H1 (cell line): ENCODE results near the gene NUP210L. TPM values are rescaled to one million over a fixed set of nuclear protein-coding genes. Genes with fewer than 3 reads are reported as not detected.

ENCODE experiments used
- CTCF ChIA-PET: fragments of 300-600 bp; sonication (Branson Sonifier 250); formaldehyde crosslinking; loops from one replicate; lab custom pipeline; 2021; ENCODE audit not compliant: partially characterized antibody; lab: Charles Lee
- POLR2A ChIA-PET: fragments of 300-600 bp; sonication (Branson Sonifier 250); formaldehyde crosslinking; loops from one replicate; lab custom pipeline; 2021; ENCODE audit warnings: inconsistent platforms; ENCODE audit not compliant: partially characterized antibody; lab: Charles Lee
- DNase-seq, 2 experiments: peaks; one replicate each; pipeline versions ENCODE4 v3.0.0 to v3.0.0-alpha.2; 2010 to 2022; ENCODE audit warnings: low spot score in 2 of 2, low read depth in 1 of 2, mixed read lengths in 1 of 2
- FAIRE-seq: peaks from 2 replicates; lab custom pipeline; 2011; peaks lifted over from hg19 to GRCh38; lab: Jason Lieb, UNC
- H2AFZ ChIP-seq: 2 replicates; pipeline ENCODE4 v1.8.1; 2012; ENCODE audit warnings: low read length, inconsistent platforms
- H2AK5ac ChIP-seq: 2 replicates; pipeline ENCODE4 v1.6.1; 2013; ENCODE audit warnings: low read depth, low read length
- H2BK120ac ChIP-seq: replicated peaks from 2 replicates; pipeline ENCODE3; 2013; ENCODE audit warnings: low read depth, low read length, inconsistent platforms
- H2BK12ac ChIP-seq: 2 replicates; pipeline ENCODE4 v1.6.1; 2013; ENCODE audit warnings: low read depth, low read length
- H2BK15ac ChIP-seq: 2 replicates; pipeline ENCODE4 v1.6.1; 2013; ENCODE audit warnings: low read length
- H2BK20ac ChIP-seq: 2 replicates; pipeline ENCODE4 v1.6.1; 2013; ENCODE audit warnings: low read length
- H2BK5ac ChIP-seq: 2 replicates; pipeline ENCODE4 v1.6.1; 2013; ENCODE audit warnings: low read depth, low read length
- H3K14ac ChIP-seq: 2 replicates; pipeline ENCODE4 v1.6.1; 2013; ENCODE audit warnings: inconsistent platforms; ENCODE audit not compliant: insufficient read length
- H3K18ac ChIP-seq: 2 replicates; pipeline ENCODE4 v1.6.1; 2013; ENCODE audit warnings: low read length; ENCODE audit errors: extremely low read depth
- H3K23ac ChIP-seq: 2 replicates; pipeline ENCODE4 v1.6.1; 2013; ENCODE audit warnings: inconsistent platforms; ENCODE audit not compliant: insufficient read length
- H3K23me2 ChIP-seq: 2 replicates; pipeline ENCODE4 v1.6.1; 2013; ENCODE audit warnings: low read depth, low read length
- H3K27ac ChIP-seq: 2 replicates; pipeline ENCODE4 v1.6.1; 2011; ENCODE audit warnings: low read depth, low read length, inconsistent platforms
- H3K27me3 ChIP-seq, 4 experiments: replicated peaks in 1 of 4; 1 replicate in 1 of 4; 2 replicates in 3 of 4; pipeline versions ENCODE4 v1.6.1 to v1.8.1; 2011 to 2013; ENCODE audit warnings: low read length in 3 of 4, mild to moderate bottlenecking in 3 of 4, inconsistent platforms in 2 of 4, mixed read lengths in 2 of 4, moderate library complexity in 1 of 4; ENCODE audit not compliant: control insufficient read depth in 3 of 4, insufficient read depth in 3 of 4; ENCODE audit errors: extremely low read depth in 1 of 4
- H3K36me3 ChIP-seq, 4 experiments: 2 replicates each; pipeline versions ENCODE4 v1.6.1 to v1.8.1; 2011 to 2013; ENCODE audit warnings: mild to moderate bottlenecking in 4 of 4, low read length in 3 of 4, moderate library complexity in 2 of 4, control low read depth in 1 of 4, inconsistent platforms in 1 of 4; ENCODE audit not compliant: insufficient read depth in 4 of 4, control insufficient read depth in 2 of 4
- H3K4ac ChIP-seq: replicated peaks from 2 replicates; pipeline ENCODE3; 2013; ENCODE audit warnings: low read length, low read depth, mixed read lengths, inconsistent platforms; ENCODE audit not compliant: insufficient read length
- H3K4me1 ChIP-seq, 4 experiments: replicated peaks in 1 of 4; 1 replicate in 1 of 4; 2 replicates in 3 of 4; pipeline versions ENCODE4 v1.6.1 to v1.8.1; 2011 to 2013; ENCODE audit warnings: low read length in 3 of 4, inconsistent platforms in 2 of 4, mixed read lengths in 1 of 4; ENCODE audit not compliant: insufficient read depth in 4 of 4, control insufficient read depth in 3 of 4
- H3K4me2 ChIP-seq, 2 experiments: 2 replicates each; pipeline versions ENCODE4 v1.6.1 to v1.8.1; 2011 to 2013; ENCODE audit warnings: low read depth in 2 of 2, low read length in 2 of 2, control low read depth in 1 of 2, inconsistent platforms in 1 of 2, mild to moderate bottlenecking in 1 of 2; ENCODE audit not compliant: insufficient read depth in 1 of 2
- H3K4me3 ChIP-seq, 4 experiments: fragments of 200-600, 300-600 bp in 1 of 4; sonication (generic), shearing (Covaris generic), sonication (Bioruptor Twin) in 1 of 4; 2 replicates each; pipeline versions ENCODE4 v1.5.1 to v1.8.1; 2011 to 2016; ENCODE audit warnings: low read length in 4 of 4, low read depth in 3 of 4, control low read depth in 2 of 4, inconsistent platforms in 2 of 4, mild to moderate bottlenecking in 2 of 4, mixed read lengths in 1 of 4, moderate library complexity in 1 of 4; ENCODE audit not compliant: insufficient read depth in 2 of 4; ENCODE audit errors: extremely low read depth in 1 of 4
- H3K56ac ChIP-seq: replicated peaks from 2 replicates; pipeline ENCODE3; 2013; ENCODE audit warnings: low read depth, mild to moderate bottlenecking, mixed read lengths, low read length, inconsistent platforms; ENCODE audit not compliant: insufficient read length
- H3K79me1 ChIP-seq: 2 replicates; pipeline ENCODE4 v1.6.1; 2013; ENCODE audit warnings: low read depth, low read length, control low read depth
- H3K79me2 ChIP-seq, 2 experiments: 2 replicates each; pipeline versions ENCODE4 v1.6.1 to v1.8.1; 2012 to 2013; ENCODE audit warnings: low read length in 2 of 2, mild to moderate bottlenecking in 2 of 2, inconsistent platforms in 1 of 2; ENCODE audit not compliant: insufficient read depth in 2 of 2, control insufficient read depth in 1 of 2
- H3K9ac ChIP-seq, 4 experiments: replicated peaks in 1 of 4; 1 replicate in 1 of 4; 2 replicates in 3 of 4; pipeline versions ENCODE4 v1.6.1 to v1.8.1; 2011 to 2013; ENCODE audit warnings: low read depth in 3 of 4, low read length in 3 of 4, control low read depth in 2 of 4, mild to moderate bottlenecking in 2 of 4, moderate library complexity in 2 of 4, inconsistent platforms in 1 of 4; ENCODE audit errors: extremely low read depth in 1 of 4
- H3K9me3 ChIP-seq, 2 experiments: 2 replicates each; pipeline versions ENCODE4 v1.6.1 to v1.8.1; 2012 to 2013; ENCODE audit warnings: mild to moderate bottlenecking in 2 of 2, moderate library complexity in 2 of 2, control low read depth in 1 of 2, inconsistent platforms in 1 of 2, low read depth in 1 of 2, low read length in 1 of 2, mixed read lengths in 1 of 2; ENCODE audit not compliant: insufficient read depth in 2 of 2
- H4K20me1 ChIP-seq, 2 experiments: replicated peaks in 1 of 2; 2 replicates each; pipeline versions ENCODE3 to v1.8.1; 2011 to 2013; ENCODE audit warnings: inconsistent platforms in 2 of 2, low read length in 2 of 2, mild to moderate bottlenecking in 1 of 2; ENCODE audit not compliant: insufficient read depth in 2 of 2, control insufficient read depth in 1 of 2
- H4K5ac ChIP-seq: 2 replicates; pipeline ENCODE4 v1.6.1; 2013; ENCODE audit warnings: low read length, low read depth, mixed read lengths, inconsistent platforms; ENCODE audit not compliant: insufficient read length
- H4K8ac ChIP-seq: 2 replicates; pipeline ENCODE4 v1.8.0; 2013; ENCODE audit warnings: mild to moderate bottlenecking, moderate library complexity, low read length, inconsistent platforms; ENCODE audit not compliant: insufficient read depth; ENCODE audit errors: extremely low read depth
- H4K91ac ChIP-seq: replicated peaks from 2 replicates; pipeline ENCODE3; 2013; ENCODE audit warnings: low read length, mixed read lengths, inconsistent platforms; ENCODE audit not compliant: insufficient read length
- CBX5 ChIP-seq: fragments of 300-800, 300-1000 bp; sonication (generic); IDR thresholded peaks from 2 replicates; pipeline ENCODE4 v1.7.1; 2016; ENCODE audit warnings: antibody characterized with exemption, low read length, low read depth
- CHD2 ChIP-seq: IDR thresholded peaks from 2 replicates; pipeline ENCODE4 v1.6.1; 2012; ENCODE audit warnings: low read length, improper control_type of control experiment
- CREB1 ChIP-seq: IDR thresholded peaks from 2 replicates; pipeline ENCODE4 v1.6.1; 2012; ENCODE audit warnings: inconsistent platforms
- FOSL1 ChIP-seq: IDR thresholded peaks from 2 replicates; pipeline ENCODE4 v1.6.1; 2011; ENCODE audit warnings: mild to moderate bottlenecking, low read depth, low read length, moderate library complexity; ENCODE audit not compliant: insufficient read depth
- JUND ChIP-seq: IDR thresholded peaks from 2 replicates; pipeline ENCODE4 v1.6.1; 2011; ENCODE audit warnings: mild to moderate bottlenecking, improper control_type of control experiment, low read length
- KDM4A ChIP-seq: IDR thresholded peaks from one replicate; pipeline ENCODE4 v1.7.1; 2012; ENCODE audit warnings: low read depth, mild to moderate bottlenecking, moderate library complexity, low read length, inconsistent platforms; ENCODE audit not compliant: severe bottlenecking
- MAX ChIP-seq: IDR thresholded peaks from 2 replicates; pipeline ENCODE4 v1.6.1; 2012; ENCODE audit warnings: inconsistent platforms
- POLR2A ChIP-seq, 2 experiments: IDR thresholded peaks; 1 replicate in 1 of 2; 2 replicates in 1 of 2; pipeline ENCODE4 v1.6.1; 2011; ENCODE audit warnings: low read depth in 2 of 2, low read length in 2 of 2, mild to moderate bottlenecking in 2 of 2; ENCODE audit errors: control extremely low read depth in 1 of 2
- POLR2AphosphoS5 ChIP-seq: IDR thresholded peaks from 2 replicates; pipeline ENCODE4 v1.6.1; 2011; ENCODE audit warnings: low read depth, low read length
- SP1 ChIP-seq: IDR thresholded peaks from 2 replicates; pipeline ENCODE4 v1.6.1; 2011; ENCODE audit warnings: low read depth, low read length
- TAF1 ChIP-seq: IDR thresholded peaks from 2 replicates; pipeline ENCODE4 v1.6.1; 2011; ENCODE audit warnings: mild to moderate bottlenecking, low read depth, low read length
- TAF7 ChIP-seq: optimal IDR thresholded peaks from 2 replicates; pipeline ENCODE3; 2011; ENCODE audit warnings: low read depth, mild to moderate bottlenecking, inconsistent platforms, low read length, moderate library complexity, borderline replicate concordance
- TBP ChIP-seq: IDR thresholded peaks from 2 replicates; pipeline ENCODE4 v1.6.1; 2011; ENCODE audit warnings: low read depth, low read length, improper control_type of control experiment
- whole genome bisulfite sequencing, 2 experiments: shearing (Covaris generic) in 1 of 2; methylation state at CpG; one replicate each; pipeline versions ENCODE4 v1.1.6 to v1.1.7; 2013 to 2015; ENCODE audit warnings: low lambda C conversion rate in 2 of 2, mixed read lengths in 2 of 2, inconsistent platforms in 1 of 2, low coverage in 1 of 2, missing lambda C conversion rate in 1 of 2; ENCODE audit not compliant: insufficient replicate concordance in 2 of 2, insufficient coverage in 1 of 2, insufficient read length in 1 of 2; ENCODE audit errors: extremely low coverage in 1 of 2, missing lambda C conversion rate in 1 of 2; 5-methylcytosine and 5-hydroxymethylcytosine counted together
- polyA plus RNA-seq, 7 experiments: library from polyadenylated mRNA; depleted of rRNA in 3 of 7; stranded (reverse) in 5 of 7; unstranded in 2 of 7; fragments of >200 nt in 5 of 7; fragments of 200-250 nt in 2 of 7; gene quantifications; 1 replicate in 5 of 7; 2 replicates in 1 of 7; 4 replicates in 1 of 7; pipeline versions ENCODE4 v1.2.1 to v1.2.3, GENCODE V29; 2011 to 2013; ENCODE audit warnings: missing spikeins in 2 of 7, mixed read lengths in 2 of 7
- total RNA-seq: library from RNA; stranded (reverse); fragmentation: NEBNext Ultra II Directional; extraction: Animal tissue kit (Norgen Biotek cat#: 25700); gene quantifications from 2 replicates; pipeline ENCODE4 v1.2.1, GENCODE V29; 2021

NUP210L gene
- total and polyA plus RNA-seq, 2 of the 8 experiments (the other 6 are each of a cell fraction or from before 2014, with no cell fraction given) = not detected

GRCh38 chr1:153985341-153985912 lies 169.4 kb downstream of the NUP210L start:
- H2BK15ac ChIP-seq = no peak overlapping the region; the same call in 1 of the 2 replicates
- H3K4me3 ChIP-seq = peak overlapping the region; percentile 83 to 93 (median 90)
- H4K5ac ChIP-seq = peak overlapping the region; percentile 74
- H3K79me2 ChIP-seq = peaks cover 0 to 19% of the 10 kb centered on the region in 2 experiments; a peak in 2 of 4 replicates
- H4K20me1 ChIP-seq = peaks cover 0 to 4% of the 10 kb centered on the region in 2 experiments
- H2BK120ac ChIP-seq = no peak overlapping the region
- peak overlapping the region; percentile 74 for H3K27ac ChIP-seq
- peak in 1 of 2 experiments; percentile 57 for DNase-seq
- H2BK20ac ChIP-seq = no peak overlapping the region
- ChIA-PET CTCF (interaction anchor here (1.0 to 3.9 kb wide), 13 partner anchors 7 to 214 kb away, joined by 3 to 31 read pairs (median 10); partner anchors contain the start of genes CREB3L4, DENND4B, GATAD2B and JTB), POLR2A (interaction anchor here (1.0 to 13.2 kb wide), 15 partner anchors 9 to 210 kb away, joined by 3 to 454 read pairs (median 4); partner anchors contain the start of genes CREB3L4, CRTC2, DENND4B and JTB)
- H3K27me3 ChIP-seq = no peaks in the 10 kb centered on the region
- H4K8ac ChIP-seq = no peak overlapping the region
- peak overlapping the region; percentile 60 for H2BK5ac ChIP-seq
- H3K23me2 ChIP-seq = peaks cover 10% of the 10 kb centered on the region
- no peak for FAIRE-seq
- peaks cover 5 to 32% (median 25%) of the 10 kb centered on the region in 4 experiments; a peak in 7 of 8 replicates for H3K36me3 ChIP-seq
- peak overlapping the region; percentile 80 for H3K4ac ChIP-seq
- peak overlapping the region; percentile 61 to 90 (median 80) for H3K9ac ChIP-seq
- H3K56ac ChIP-seq = peak overlapping the region; percentile 70
- peak overlapping the region; percentile 96 to 100 for H3K4me2 ChIP-seq
- H2AK5ac ChIP-seq = no peak overlapping the region
- H3K14ac ChIP-seq = no peak overlapping the region
- peak overlapping the region; percentile 39 for H3K18ac ChIP-seq
- peaks cover 0 to 10% (median 9%) of the 10 kb centered on the region in 4 experiments; a peak in 5 of 7 replicates for H3K4me1 ChIP-seq
- no peak overlapping the region for H2AFZ ChIP-seq
- no peak overlapping the region for H3K23ac ChIP-seq
- H3K9me3 ChIP-seq = no peaks in the 10 kb centered on the region
- peak overlapping the region; percentile 38 for H4K91ac ChIP-seq
- 5% methylated on average over 7 of the region's 7 CpGs; no CpG with 5 or more reads in 1 of the 2 experiments for WGBS, 2 experiments
- H3K79me1 ChIP-seq = 0 out of 2 replicates have a peak, but pooled peaks cover 3% of the 10 kb centered on the region
- H2BK12ac ChIP-seq = 0 out of 2 replicates have a peak overlapping the region, but pooled peaks have one; percentile 5
- TF ChIP-seq TAF7 (peak; percentile 72), MAX (0 out of 2 replicates have a peak, but pooled peaks have one; percentile 13), JUND (peak; percentile 97), TBP (peak; percentile 34; the same call in 1 of the 2 replicates), CHD2 (no peak), FOSL1 (no peak), CREB1 (no peak), POLR2AphosphoS5 (peak; percentile 89), CBX5 (no peak), SP1 (peak; percentile 49; the same call in 1 of the 2 replicates), TAF1 (peak; percentile 72), POLR2A (IDR thresholded peaks at IDR 0.05; ENCODE audit: control extremely low read depth in 1 of 2, low read depth in 2 of 2, low read length in 2 of 2) (peak in 1 of 2 experiments; percentile 88; a peak in 2 of 3 replicates), KDM4A (peak; percentile 19)
